Fibroblast of villous mesenchyme (primary cell): ENCODE data around the gene GNAT3. TPM values are rescaled to one million over a fixed set of nuclear protein-coding genes. Genes with fewer than 3 reads are reported as not detected.

Experiments
- DNase-seq: peaks from one replicate; pipeline ENCODE4 v3.0.0-alpha.2; 2010; ENCODE audit warnings: low read depth
- H3K4me3 ChIP-seq: 2 replicates; pipeline ENCODE4 v1.5.1; 2011; ENCODE audit warnings: low read depth, mild to moderate bottlenecking, low read length
- CTCF ChIP-seq: IDR thresholded peaks from 2 replicates; pipeline ENCODE4 v1.5.1; 2012; ENCODE audit warnings: low read depth, mild to moderate bottlenecking, low read length; ENCODE audit not compliant: insufficient read depth
- total RNA-seq: library from RNA; depleted of rRNA; stranded (reverse); fragments of >200 nt; gene quantifications from 2 replicates; pipeline ENCODE4 v1.2.3, GENCODE V29; 2012

The GNAT3 gene
- total RNA-seq = not detected in 2 replicates

- no peak for DNase-seq
- TF ChIP-seq CTCF = no peak
- H3K4me3 ChIP-seq = no peak within 1 kb of the TSS
Observed at GRCh38 chr7:80511964-80512363, at the start of gene GNAT3. Gene GNAT3 (minus strand): TSS chr7:80512064. CDS start chr7:80511926, 138 bp downstream.

- H3K4me3 ChIP-seq = no peak overlapping the region
- DNase-seq = no peak
- no peak for TF ChIP-seq CTCF
Observed at GRCh38 chr7:80558116-80558515, 46.3 kb upstream of the GNAT3 start.

- TF ChIP-seq CTCF = no peak
- DNase-seq = peak; percentile 70
- H3K4me3 ChIP-seq = no peak overlapping the region
Observed at GRCh38 chr7:80552031-80552694, 40.3 kb upstream of the GNAT3 start.

GRCh38 chr7:80550005-80550404 is 38.1 kb upstream of the GNAT3 start:
- no peak for TF ChIP-seq CTCF
- DNase-seq = no peak
- H3K4me3 ChIP-seq = no peak overlapping the region

- no peak for TF ChIP-seq CTCF
- no peak for DNase-seq
- H3K4me3 ChIP-seq = no peak overlapping the region
Observed at GRCh38 chr7:80548840-80549530, 37.1 kb upstream of the GNAT3 start.

- no peak overlapping the region for H3K4me3 ChIP-seq
- no peak for TF ChIP-seq CTCF
- peak; percentile 82 for DNase-seq
Observed at GRCh38 chr7:80542398-80542797, 30.5 kb upstream of the GNAT3 start.
